HG03571 (cell line): Measurements from ENCODE around the gene KLK15.
"Not testable (repeated sequence)": the region's sequence is repeated elsewhere in the genome, so short reads cannot be mapped to it uniquely, and the experiment has no call there.

Experiments
- ATAC-seq: cut with Tn5 transposase; IDR thresholded peaks from one replicate; pipeline ENCODE4 v1.9.1; 2021; ENCODE audit not compliant: unreplicated experiment

Gene KLK15

DNA sequence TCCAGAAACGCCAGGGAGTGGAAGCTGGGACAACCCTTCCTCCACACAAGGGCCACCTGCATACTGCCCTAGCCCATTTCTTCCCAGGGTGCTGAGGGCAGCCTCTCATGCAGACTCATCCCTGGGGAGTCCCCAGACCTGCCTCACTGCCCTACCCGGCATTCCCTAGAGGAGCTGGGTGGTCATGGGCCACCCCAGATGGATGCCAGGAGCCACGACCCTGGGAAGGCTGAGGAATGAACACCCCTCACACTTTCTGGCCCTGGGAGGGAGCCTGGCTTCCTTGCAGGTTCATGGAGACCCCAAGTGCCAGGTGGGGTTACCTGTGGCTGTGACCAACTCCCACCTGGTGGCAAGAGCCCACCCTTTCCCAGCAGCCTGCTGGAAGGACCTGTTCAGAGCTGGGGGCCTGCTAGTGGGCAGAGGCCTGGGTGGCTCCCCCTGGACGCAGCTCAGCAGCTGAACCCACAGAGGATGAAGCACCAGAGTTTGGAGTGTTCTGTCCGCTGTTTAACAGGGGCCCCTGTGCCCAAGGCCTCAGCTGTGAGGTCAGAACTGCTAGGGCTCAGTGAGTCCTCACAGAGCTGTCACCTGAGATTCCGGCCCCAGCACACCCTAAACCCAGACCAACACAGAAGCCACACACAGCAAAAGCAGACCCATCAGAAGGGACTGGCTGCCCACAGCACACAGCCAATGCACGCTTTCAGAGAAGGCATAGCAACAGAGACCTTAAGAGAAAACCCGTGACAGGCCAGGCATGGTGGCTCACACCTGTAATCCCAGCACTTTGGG is 36.5 kb downstream of the KLK15 start:
- ATAC-seq = no peak

DNA sequence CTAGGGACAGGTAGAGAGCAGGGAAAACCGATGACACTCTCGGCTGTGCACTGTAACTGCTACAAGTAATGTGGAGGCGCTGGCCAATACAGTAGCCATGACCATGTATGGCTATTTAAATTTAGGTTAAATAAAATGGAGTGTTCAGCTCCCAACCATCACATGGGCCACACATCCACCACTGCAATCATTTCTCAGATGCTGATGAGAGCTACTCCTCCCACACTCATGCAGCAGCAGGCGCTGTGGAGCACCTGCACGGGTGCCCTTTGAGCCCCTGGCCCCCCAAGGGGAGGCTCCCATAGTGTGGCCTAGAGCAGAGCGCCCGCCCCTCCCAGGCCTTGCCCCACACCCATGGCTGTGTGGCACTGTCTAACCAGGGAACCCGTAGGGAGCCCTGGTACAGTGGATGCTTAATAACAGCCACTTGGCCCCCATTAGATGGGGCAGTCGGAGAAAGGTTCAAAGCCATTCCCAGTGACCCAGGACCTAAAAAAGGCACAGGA is 37.2 kb downstream of the KLK15 start:
- ATAC-seq = no peak

DNA sequence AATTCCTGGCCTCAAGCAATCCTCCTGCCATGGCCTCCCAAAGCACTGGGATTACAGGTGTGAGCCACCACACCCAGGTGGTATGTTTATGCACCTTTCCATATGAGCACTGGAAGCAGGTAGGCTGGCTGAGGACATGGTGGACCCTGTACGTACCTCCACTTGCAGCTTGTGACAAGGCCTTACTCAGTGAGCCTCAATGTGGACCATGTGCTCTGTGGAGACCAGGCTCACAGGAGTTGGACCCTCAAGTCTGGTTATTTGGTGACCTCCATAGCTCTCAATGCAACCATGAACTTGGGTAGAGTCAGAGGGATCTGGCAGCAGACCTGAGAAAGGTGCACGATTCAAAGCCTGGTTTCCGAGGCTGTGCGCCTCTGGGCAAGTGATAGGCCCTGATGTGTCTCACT is 37.7 kb downstream of the KLK15 start:
- ATAC-seq = no peak

DNA sequence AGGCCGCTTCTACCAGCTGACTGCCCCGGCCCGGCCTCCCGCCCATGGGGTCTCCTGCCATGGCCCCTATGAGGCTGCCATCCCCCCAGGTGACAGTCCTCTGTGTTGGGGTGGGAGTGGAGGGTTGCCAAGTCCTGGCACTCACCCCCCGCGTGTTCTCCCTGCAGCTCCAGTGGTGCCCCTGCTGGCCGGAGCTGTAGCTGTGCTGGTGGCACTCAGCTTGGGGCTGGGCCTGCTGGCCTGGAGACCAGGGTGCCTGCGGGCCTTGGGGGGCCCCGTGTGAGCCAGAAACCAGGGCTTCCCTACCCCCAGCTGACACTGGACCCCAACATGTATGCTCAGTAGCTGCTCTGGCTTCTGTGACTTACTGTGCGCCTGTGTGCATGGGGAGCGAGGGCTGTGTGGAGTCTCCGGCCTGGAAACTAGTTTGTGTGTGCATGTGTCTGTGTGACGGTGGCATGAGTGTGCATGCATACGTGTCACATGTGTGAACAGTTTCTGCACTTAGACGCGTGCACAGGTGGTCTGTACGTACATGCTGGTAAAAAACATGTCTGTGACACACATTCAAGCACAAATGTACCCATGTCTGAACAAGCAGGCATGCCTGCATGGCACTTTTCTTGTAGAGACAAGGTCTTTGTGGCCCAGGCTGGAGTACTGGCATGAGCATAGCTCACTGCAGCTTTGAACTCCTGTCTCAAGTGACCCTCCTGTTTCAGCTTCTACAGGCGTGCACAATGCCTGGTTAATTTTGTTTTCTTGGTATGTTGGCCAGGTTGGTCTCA is 38.3 kb downstream of the KLK15 start:
- ATAC-seq = no peak

DNA sequence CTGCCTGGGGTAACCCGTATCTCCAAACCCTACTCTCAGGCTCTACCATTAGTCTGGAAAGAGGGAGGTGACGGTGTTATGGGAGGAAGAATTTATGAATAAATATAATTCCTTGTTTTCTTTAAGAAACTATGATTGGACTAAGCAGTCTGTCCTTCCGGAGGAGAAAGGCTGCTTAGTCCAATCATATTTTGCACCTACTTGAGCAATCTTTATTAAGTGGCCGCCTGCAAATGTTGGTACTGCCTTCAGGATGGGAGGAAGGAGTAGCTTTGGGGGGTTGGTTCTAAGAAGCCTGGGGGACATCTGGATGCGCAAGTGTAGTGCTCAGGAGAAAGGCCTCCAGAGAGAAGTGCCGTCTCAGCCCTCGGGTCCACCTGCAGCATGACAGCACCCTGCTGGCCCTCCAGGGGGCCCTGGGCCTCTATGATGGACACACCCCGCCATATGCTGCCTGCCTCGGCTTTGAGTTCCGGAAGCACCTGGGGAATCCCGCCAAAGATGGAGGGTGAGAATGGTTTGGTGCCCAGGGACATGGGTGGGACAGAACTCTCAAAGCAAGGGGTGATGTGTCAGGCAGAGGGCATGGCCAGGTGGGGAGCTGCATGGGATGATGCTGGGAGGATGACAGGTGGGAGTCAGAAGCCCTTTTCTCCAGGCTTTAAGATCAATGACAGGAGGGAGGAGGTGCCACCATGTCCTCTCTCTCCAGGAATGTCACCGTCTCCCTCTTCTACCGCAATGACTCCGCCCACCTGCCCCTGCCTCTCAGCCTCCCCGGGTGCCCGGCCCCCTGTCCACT is 39.1 kb downstream of the KLK15 start:
- no peak for ATAC-seq

DNA sequence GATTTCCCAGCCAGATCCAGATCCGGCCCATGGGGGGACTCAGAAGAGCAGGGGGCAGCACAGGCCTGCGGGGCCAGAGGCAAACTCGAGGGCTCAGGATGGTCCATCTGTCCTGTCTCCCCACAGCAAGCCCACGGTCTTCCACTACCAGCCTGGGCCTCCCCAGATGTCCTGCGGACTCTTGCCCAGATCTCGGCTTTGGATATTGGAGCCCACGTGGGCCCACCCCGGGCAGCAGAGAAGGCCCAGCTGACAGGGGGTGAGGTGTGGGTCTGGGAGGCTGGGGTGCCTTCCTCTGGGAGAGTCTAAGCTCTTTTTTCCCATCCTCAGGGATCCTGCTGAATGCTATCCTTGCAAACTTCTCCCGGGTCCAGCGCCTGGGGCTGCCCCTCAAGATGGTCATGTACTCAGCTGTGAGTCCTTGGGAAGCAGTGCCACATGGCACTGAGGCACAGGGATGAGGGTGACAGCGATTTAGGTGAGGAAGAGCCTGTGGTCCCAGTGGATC is 39.8 kb downstream of the KLK15 start:
- no peak for ATAC-seq

DNA sequence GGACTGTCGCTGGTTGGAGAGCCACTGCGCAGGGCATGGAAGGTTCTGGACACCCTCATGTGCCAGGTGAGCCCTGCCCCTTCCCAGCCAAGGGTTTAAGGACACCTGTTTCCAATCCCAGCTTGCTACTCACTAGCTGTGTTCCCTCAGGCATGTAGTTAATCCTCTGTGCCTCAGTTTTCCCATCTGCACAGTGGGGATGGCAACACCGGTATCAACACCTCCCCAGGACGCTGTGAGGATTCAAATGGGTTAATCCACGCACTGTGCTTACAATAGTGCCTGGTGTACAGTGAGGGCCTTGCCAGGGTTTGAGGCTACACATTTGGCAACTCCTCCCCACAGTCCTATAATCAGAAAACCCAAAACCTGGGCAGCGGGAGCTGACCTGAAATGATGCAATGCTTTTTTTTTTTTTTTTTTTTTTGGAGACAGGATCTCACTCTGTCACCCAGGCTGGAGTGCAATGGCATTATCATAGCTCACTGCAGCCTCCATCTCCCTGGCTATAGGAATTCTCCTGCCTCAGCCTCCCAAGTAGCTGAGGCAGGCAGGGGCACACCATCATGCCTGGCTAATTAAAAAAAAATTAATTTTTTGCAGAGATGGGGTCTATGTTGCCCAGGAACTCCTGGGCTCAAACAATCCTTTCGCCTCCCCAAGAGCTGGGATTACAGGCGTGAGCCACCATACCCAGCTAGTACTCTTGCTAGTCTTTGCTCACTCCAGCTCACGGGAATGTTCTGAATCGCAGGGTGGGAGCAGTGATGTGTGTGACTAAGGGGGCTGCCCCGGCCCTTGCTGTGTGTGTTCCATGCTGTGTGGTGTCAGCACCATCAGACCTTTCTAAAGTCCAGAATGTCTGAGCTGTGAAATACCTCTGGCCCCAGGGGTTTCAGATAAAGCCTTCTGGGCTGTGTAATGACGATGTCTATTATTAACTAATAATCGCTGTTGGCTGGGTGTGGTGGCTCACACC is 40.8 kb downstream of the KLK15 start:
- ATAC-seq = no peak

DNA sequence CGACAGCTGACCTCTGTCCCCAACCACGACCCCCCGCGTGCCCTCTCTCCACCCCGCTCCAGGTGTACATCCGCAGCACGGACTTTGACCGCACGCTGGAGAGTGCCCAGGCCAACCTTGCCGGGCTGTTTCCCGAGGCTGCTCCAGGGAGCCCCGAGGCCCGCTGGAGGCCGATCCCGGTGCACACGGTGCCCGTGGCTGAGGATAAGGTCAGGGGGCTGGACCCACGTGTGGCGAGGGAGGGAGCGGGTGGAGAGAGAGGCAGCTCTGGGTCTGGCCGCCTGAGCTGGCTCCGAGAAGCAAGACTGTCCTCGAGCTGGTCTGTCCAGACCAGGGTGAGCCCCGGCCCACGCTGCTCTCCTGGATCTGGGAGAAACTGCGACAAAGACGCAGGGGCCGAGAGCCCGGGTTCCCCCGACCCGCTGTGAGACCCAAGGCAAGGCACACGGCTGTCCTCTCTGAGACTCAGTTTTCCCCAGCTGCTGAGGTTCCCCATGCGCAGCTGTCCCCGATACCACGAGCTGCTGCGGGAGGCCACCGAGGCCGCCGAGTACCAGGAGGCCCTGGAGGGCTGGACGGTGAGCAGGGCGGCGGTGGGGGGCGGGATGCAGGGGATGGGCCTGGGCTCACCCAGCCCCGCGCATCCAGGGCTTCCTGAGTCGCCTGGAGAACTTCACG is 41.6 kb downstream of the KLK15 start:
- no peak for ATAC-seq

DNA sequence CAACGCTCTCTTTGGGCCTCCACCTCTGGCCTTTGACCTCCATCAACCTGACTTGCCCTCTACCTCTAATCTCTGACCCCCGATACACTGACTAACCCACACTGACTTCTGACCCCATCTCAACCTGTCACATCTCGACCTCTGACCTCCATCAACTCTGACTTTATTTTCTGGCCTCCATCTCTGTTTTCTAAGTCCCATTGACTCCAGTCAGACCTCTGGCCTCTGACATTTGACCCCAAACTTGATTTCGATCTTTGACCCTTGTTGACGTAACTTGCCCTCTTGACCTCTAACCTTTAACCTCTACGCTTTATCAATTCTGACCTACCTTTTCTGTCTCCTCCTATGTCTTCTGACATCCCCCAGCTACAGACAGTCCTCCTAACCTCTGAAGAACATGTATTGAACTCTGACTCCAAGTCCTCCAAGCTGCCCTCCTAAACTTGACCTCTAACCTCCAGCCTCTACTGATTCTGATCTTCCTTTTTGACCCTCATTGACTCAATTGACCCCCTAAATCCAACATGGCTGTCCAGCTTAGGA is 42.4 kb downstream of the KLK15 start:
- no peak for ATAC-seq

DNA sequence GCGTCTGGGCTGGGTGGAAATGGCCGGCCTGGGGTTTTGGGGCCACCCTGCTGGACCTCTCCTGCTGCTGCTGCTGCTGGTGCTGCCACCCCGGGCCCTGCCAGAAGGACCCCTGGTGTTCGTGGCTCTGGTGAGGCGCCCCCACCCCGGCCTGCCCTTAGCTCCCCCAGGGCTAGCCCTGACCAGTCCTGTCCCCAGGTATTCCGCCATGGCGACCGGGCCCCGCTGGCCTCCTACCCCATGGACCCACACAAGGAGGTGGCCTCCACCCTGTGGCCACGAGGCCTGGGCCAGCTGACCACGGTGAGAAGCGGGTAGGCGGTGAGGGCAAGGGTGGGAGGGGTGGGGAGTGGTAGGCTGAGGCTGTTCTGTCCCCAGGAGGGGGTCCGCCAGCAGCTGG is 43.0 kb downstream of the KLK15 start, which contains the start of gene ACP4:
ACP4 (plus strand) TSS at position 20 of the 400 bp plus-strand sequence; CDS start at position 20, 0 bp downstream.
- no peak for ATAC-seq

DNA sequence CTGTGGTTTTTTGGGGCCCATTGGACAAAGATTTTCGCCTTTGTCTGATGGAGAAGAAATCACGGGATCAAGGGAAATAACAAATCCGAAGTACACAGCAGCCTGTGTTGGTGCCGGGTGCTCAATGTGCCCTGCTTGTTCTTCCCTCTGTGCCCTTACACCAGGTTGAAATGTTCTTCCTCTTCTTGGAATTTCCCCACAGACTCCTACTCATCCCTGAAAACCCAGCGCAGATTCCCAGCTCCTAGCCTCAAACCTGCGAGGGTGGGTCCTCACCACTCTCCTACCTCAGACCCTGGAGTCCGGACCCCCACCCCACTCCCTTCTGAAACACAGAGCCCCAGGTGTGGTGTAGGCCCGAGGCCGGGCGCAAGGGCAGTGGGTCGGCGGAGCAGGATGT is 48.0 kb downstream of the KLK15 start:
- ATAC-seq = no peak

DNA sequence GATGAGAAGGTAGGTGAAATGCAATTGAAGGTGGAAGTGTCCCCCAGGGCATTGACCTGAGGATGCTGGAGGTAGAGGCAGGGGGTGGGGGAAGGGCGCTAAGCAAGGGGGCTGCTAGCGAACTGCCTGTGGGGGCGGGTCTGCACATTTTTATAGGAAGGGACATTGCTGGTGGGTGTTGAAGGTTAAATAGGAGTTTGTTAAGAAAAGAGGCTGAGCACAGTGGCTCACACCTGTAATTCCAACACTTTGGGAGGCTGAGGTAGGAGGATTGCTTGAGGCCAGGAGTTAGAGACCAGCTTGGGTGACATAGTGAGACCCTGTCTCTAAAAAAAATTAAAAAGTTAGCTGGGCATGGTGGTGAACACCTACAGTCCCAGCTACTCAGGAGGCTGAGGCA is 48.7 kb downstream of the KLK15 start:
- no peak for ATAC-seq

DNA sequence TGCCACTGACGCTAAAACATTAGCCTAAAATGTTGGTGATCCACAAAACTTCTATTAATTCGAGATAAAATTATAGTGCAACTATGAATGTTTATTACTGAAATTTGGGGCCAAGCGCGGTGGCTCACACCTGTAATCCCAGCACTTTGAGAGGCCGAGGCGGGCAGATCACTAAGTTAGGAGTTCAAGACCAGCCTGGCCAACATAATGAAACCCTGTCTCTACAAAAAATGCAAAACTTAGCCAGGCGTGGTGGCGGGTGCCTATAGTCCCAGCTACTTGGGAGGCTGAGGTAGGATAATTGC is 49.6 kb downstream of the KLK15 start:
- not testable (repeated sequence) for ATAC-seq

DNA sequence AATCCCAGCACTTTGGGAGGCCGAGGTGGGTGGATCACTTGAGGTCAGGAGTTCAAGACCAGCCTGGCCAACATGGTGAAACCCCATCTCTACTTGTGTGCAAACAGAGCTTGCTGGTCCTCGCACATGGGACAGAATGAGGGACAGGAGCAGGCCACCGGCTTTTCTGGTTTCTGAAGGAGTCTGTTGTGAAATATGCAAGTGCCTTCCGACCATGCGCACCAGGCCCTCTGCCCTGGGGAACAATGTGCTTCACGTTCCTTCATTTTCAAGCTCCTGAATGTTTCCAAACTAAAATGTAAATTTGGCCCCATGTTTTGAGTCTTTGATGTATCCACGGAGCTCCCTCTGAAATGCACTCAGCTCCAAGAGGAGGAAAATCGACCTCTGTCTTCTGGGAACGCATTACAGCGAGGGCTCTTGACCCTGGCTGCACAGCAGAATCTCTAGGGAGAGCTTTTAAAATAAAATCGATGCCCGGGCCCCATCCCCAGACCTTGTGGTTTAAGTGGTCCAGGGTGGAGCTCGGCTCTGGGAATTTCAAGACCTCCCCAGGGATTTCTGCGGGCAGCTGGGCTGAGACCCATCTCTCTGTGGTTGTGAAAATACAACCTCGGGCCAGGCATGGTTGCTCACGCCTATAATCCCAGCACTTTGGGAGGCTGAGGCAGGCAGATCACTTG is 52.5 kb downstream of the KLK15 start:
- ATAC-seq = no peak

DNA sequence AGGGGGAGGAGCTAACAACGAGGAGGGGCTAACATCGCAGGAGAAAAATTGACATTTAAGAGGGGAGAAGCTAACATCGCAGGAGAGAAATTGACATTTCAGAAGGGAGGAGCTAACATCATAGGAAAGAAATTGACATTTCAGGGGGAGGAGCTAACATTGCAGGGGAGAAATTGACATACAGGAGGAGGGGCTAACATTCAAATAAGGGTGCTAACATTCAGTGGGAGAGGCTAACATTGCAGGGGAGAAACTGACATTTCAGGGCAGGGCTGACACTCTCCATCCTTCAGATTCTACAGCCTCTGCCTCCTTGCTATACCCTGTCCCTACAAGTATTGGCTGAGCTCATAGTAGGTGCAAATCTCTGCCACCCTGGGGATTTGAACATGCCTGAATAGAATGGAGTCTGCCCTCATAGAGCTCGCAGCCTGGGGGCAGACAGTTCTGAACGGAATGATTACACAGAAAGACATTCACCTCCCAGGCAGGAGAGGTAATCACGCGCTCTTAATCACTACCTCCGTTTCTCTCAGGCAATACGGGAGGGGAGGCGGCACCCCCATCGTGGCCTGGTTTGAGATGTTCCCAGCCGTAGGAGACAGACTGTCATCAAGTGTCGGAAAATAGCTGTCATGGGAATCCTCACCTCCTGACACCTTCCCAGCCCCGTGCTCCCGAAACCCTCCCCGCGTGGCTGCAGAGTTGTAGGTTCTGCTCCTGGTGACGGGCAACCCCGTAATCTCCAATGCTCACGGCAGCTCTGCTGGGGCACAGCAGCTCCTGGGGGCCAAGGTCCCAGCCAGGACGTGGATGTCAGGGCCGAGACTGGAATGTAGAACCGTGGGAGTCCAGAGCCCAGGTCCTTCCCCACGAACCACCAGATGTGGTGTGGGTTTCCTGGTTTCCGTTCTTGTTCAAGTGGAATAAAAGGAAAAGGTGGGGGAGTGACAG is 53.6 kb downstream of the KLK15 start:
- ATAC-seq = no peak

DNA sequence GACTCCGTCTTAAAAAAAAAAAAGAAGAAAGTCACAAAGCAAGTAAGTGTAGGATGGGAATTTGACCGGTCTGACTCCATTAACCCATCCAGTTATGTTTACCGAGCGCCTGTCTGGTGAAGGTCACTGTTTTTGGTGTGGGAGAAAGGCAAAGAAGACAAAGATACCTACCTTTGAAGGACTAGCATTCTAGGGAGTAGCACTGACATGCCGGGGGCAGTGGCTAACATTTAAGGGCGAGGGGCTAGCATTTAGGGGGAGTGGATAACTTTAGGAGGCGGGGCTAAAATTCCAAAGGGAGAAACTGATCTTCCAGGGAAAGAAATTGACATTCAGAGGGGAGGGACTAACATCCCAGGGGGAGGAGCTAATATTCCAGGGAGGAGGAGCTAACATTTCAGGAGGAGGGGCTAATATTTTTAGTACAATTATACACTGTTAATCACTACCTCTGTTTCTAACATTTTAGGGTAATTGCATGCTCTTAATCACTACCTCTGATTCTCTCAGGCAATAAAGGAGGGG is 54.4 kb downstream of the KLK15 start:
- ATAC-seq = no peak

DNA sequence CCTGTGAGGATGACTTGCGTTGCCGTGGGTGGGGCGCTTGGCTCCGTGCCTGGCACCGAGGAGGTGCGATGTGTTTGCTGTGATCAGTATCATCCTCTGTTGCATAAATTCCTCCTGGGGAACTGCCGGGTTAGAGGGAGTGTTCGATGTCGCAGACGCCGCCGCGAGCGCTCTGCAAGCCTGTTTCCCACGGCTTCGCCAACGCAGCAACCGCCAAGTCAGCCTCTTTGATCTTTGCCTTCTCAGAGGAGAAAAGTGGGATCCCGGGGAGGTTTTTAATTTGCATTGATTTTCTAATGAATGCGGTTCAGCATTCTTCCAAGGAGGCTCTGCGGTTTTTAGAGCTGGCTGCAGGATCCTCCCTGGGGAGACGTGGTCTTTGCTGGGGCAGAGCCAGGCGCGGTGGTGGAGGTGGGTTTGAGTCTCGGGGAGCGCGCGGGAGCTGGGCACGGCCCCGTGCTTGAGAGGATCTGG is 55.5 kb downstream of the KLK15 start:
- no peak for ATAC-seq
